ENCODE data around the gene PACRG.

DNA sequence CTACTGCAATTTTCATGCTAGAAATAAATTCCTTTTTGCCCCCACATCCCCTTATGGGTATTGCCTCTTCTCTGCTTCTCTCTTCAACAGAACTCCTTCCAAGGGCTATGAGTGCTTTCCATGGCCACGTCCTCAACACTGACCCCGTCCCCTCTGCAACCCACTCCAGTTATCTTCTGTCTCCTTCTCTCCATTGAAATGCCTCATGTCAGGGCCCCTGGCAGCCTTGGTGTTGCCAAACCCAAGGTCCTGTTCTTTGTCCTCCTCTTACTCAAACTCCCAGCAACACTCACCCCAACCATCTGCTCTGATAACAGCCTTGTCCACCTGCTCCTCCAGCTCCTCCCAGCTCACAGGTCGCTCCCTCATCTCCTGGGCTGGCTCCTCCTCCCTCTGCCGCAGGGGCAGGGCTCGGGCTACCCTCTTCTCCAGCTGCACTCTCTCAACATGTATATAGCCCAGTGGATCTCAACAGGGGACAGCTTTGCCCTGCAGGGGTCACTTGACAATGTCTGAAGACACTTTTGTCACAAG lies 490.7 kb downstream of the PACRG start:
- TF ChIP-seq, protein P1, sequence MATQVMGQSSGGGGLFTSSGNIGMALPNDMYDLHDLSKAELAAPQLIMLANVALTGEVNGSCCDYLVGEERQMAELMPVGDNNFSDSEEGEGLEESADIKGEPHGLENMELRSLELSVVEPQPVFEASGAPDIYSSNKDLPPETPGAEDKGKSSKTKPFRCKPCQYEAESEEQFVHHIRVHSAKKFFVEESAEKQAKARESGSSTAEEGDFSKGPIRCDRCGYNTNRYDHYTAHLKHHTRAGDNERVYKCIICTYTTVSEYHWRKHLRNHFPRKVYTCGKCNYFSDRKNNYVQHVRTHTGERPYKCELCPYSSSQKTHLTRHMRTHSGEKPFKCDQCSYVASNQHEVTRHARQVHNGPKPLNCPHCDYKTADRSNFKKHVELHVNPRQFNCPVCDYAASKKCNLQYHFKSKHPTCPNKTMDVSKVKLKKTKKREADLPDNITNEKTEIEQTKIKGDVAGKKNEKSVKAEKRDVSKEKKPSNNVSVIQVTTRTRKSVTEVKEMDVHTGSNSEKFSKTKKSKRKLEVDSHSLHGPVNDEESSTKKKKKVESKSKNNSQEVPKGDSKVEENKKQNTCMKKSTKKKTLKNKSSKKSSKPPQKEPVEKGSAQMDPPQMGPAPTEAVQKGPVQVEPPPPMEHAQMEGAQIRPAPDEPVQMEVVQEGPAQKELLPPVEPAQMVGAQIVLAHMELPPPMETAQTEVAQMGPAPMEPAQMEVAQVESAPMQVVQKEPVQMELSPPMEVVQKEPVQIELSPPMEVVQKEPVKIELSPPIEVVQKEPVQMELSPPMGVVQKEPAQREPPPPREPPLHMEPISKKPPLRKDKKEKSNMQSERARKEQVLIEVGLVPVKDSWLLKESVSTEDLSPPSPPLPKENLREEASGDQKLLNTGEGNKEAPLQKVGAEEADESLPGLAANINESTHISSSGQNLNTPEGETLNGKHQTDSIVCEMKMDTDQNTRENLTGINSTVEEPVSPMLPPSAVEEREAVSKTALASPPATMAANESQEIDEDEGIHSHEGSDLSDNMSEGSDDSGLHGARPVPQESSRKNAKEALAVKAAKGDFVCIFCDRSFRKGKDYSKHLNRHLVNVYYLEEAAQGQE (IDR thresholded peaks at IDR 0.05): no peak
- TF ChIP-seq CHD2 (IDR thresholded peaks at IDR 0.05; ENCODE audit: low read length, partially characterized antibody): no peak
- TF ChIP-seq RAD21 (conservative IDR thresholded peaks at IDR 0.05 in 1 of 2, IDR thresholded peaks at IDR 0.05 in 1 of 2): no peak
- TF ChIP-seq POLR2AphosphoS2 (conservative IDR thresholded peaks at IDR 0.05; ENCODE audit: low read length): no peak
- TF ChIP-seq, protein P2, sequence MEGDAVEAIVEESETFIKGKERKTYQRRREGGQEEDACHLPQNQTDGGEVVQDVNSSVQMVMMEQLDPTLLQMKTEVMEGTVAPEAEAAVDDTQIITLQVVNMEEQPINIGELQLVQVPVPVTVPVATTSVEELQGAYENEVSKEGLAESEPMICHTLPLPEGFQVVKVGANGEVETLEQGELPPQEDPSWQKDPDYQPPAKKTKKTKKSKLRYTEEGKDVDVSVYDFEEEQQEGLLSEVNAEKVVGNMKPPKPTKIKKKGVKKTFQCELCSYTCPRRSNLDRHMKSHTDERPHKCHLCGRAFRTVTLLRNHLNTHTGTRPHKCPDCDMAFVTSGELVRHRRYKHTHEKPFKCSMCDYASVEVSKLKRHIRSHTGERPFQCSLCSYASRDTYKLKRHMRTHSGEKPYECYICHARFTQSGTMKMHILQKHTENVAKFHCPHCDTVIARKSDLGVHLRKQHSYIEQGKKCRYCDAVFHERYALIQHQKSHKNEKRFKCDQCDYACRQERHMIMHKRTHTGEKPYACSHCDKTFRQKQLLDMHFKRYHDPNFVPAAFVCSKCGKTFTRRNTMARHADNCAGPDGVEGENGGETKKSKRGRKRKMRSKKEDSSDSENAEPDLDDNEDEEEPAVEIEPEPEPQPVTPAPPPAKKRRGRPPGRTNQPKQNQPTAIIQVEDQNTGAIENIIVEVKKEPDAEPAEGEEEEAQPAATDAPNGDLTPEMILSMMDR (IDR thresholded peaks at IDR 0.05): no peak
- TF ChIP-seq POLR2A (IDR thresholded peaks at IDR 0.05; ENCODE audit: low read length): no peak
- no peak for TF ChIP-seq EP300 (IDR thresholded peaks at IDR 0.05)
